Measurements from ENCODE around the gene VPS72.

VPS72 gene

GRCh38 chr1:151145304-151146071 lies 44.5 kb downstream of the VPS72 start:
- DNase-seq (ENCODE audit: low spot score), result peak; percentile 37

DNA sequence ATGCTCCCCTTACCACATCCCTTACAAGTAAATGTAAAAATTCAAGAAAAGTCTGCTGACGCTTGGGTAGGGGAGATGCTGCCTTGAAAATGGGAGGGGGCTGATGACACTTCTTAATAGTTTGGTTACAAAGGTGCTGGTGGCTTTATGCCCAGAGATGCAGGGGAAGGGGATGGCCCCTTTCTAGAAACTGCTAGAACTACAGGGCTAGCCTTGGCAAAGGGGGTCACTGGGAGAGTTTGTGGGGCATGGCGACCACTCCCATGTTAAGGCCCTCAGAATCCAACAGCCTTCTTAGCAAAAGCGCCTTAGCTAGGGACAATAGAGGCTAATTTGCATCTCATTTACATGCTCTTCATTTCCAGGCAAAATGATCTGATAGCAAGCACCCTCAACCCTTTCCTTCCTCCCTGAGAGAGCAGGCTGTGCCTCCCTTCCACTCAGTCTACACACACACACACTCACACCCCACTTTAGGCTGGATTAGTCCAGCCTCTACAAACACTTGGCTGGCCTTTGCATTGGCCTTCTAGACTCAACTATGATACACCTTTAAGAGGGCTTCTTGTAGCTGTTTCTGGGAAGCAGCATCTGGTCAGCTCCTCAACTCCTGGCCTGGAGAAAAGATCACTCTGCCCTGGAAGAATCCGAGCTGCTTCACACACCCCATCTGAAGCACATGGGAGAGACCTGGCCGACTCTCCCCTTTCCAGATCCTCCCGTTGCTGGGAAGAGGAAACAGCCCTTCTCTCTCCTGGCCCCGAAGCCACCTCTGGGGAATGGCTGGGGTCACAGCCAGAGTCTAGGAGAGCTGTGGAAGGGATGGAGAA lies 45.3 kb downstream of the VPS72 start:
- peak; percentile 34 for DNase-seq (ENCODE audit: low spot score)

- DNase-seq (ENCODE audit: low spot score), result no peak
Observed at GRCh38 chr1:151143986-151144385, 46.0 kb downstream of the VPS72 start.

DNA sequence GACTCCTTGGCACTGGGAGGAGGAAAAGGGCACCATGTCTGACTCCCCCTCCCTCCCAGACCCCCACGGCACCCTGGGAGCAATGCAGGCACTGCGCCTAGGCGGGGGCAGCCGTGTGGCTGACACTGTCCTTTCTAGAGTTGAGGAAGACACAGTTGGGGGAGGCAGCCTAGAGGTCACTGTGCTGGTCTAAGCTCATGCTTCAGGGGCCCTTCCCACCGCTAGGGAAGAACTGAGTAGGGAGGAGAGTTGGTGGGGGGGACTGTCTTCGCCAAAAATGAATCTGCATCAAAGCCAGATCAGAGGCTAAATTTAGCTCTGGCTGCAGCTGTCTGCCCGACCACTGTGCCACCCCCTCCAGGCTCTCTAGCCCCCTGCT lies 47.0 kb downstream of the VPS72 start:
- no peak for DNase-seq (ENCODE audit: low spot score)

GRCh38 chr1:151142411-151143056 lies 47.5 kb downstream of the VPS72 start:
- DNase-seq (ENCODE audit: low spot score), result no peak

DNA sequence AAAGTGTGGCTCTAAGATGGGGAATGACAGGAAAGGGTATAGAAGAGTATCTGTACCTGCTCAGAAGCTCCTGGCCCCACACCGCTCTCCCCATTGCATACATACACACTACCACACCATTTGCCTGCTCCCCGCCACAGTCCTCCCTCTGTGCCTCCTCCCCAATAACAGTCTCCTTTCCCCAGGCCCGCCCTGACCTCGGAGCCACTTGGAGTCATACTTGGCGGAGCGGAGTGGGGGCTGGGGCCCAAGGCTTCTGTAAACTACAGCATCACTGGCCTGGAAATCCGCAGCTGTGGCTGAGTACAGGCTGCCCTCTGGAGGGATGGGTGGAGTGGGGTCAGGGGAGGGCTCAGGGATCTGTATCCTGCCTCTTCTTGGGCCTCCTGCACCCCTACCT lies 52.2 kb downstream of the VPS72 start:
- DNase-seq (ENCODE audit: low spot score), result no peak

DNA sequence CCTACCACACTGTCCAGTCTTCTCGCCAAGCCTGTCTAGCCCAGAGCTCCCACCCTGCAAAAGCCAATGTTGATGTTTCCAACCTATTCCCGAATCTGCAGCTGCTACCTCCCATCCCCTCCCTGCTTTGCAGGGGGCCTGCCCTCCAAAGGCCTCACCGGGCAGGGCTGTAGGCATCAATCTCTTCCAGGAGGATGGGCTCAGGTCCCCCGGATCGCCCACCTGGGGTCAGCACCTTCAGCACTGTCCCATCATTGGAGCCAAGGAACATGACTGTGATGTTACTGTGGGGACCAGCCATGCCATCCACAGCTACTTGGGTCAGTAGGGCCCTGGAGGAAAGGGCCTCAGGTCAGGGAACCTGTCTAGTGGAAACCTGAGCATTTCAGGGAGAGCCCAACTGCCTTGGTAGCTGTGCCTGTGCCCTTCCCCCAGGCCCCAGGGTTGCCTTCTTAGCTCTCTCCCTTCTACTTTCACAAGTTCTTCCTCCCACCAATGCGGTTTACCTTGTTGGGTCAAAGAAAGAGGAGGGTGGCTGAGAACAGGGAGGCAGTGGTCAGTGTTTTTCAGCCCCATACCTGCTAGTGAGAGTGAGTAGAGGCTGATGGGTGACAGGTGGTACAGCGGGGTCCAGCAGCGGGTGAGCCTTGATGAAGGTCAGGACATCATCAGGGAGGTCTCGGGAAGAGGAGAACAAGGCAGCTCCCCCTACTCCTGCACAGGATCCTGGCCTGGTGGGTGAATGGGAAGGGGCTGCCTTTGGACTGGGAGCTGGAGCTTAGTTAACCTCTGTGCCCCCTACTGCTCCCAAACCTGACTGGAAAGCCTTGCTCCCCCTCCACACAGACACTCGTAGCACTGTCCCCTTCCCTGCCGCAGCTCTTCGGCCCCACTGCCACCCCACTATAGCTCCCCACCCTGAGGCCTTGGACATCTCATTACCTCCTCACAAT lies 54.3 kb downstream of the VPS72 start:
- no peak for DNase-seq (ENCODE audit: low spot score)

DNA sequence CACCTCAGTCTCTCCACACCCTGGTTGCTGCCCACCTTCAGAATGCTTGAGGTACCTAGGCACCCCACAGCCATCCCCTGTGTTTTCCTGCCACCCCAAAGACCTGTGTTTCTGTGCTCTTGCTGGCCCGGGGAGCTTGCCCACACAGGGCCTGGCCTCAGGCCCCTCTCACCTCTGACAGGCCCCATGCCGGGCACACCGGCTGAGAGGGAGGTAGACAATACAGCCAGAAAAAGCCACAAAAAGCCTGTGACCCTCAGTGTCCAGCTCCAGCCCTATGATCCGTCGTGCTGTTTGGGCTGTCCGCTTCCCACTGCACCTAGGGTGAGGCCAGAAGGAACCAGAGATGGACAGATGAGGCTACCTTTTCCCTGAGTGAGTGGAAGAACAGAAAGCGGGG lies 55.0 kb downstream of the VPS72 start:
- DNase-seq (ENCODE audit: low spot score), result no peak

- DNase-seq (ENCODE audit: low spot score), result no peak
Observed at GRCh38 chr1:151134396-151134795, 55.6 kb downstream of the VPS72 start.

DNA sequence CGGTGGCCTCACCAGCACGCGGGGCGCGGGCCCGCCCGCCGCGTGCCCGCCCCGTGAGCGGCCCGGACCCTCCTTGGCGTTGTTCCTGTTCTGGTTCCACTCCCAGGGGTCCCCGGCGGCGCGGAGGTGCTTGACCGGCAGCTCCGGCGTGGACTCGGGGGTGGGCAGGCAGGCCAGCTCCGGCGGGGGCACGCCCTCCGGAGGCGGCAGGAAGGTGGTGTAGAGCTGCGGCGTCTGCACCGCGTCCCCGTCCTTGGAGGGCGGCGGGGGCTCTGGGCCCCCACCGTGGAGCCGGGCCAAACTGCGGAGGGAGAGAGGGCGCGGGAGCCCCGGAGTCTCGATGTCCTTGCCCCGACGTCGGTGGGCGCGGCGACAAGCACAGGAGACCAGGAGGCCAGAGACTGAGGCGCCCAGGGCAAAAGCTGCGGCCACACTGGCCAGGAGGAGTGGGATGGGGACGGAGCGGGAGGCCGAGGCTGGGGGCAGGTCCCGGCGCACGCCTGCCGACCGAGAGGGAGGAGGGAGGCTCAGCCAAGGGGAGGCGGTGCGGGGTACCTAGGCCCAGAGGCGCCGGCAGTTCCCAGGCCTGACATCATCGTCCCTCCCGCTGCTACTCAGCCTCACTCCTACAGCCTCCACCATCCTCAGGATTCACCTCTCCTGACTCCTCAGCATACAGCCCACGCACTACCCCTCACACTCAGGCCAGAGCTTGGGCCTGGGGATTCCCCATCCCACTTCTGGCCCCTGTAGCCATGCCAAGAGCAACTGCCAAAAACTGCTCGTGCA lies 56.8 kb downstream of the VPS72 start:
- no peak for DNase-seq (ENCODE audit: low spot score)

GRCh38 chr1:151132335-151133017 lies 57.5 kb downstream of the VPS72 start:
- DNase-seq (ENCODE audit: low spot score), result no peak

DNA sequence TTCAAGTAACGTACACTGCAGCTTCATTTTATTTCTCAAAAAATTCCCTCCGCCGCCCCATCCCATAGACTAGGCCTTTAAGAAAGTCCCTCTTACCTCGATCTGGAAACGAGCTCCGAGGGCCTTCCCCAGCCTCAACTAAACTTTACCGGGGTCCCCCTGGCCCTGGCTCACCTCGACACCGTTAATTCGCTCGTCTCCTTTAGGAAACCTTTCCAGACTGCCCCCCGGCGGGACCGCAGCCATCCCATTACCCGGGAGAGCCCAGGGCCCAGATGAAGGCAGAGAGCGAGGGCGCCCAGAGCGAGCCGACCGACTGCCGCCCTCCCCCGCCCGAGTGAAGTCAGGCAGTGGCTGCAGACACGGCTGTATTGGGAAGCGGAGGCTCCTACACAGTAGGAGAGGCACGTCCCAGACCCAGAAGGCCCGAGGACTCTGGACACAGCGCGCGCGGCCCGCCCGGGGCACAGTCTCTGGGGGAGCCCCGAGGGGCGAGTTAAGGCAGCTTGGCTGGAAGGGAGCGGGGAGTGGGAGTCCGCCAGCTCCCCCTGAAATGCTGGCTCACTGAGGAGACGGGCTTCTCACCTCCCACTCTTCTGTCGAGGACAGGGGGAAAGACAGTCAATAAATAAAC lies 58.2 kb downstream of the VPS72 start:
- no peak for DNase-seq (ENCODE audit: low spot score)

DNA sequence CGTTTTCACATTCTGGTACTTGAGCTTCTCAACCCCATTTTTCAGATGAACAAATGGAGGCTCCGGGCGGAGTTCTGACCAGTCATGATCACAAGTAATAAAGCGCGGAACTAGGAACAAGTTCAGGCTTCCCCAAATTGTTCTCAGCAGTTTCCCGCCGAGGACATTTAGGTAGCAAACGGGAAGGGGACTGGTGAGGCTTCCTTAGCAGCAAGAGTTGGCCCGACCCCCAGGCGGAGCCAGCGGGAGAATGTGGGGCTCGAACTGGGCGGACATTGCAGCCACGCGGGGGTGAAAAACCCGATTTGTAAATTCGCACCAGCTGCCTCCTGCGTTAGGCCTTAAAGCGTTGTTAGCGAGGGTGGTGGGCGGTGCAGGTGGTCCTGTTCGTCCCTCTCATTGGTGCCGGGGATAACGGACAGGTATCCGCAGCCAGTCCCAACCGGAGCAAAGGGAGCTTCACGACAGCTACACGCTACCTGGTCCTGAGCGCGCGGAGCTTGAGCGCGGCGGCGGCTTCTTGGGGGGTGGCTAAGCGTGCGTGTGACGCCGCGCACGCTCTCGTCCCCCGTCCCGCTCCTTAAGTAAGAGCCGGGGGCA lies 58.9 kb downstream of the VPS72 start:
- no peak for DNase-seq (ENCODE audit: low spot score)

DNA sequence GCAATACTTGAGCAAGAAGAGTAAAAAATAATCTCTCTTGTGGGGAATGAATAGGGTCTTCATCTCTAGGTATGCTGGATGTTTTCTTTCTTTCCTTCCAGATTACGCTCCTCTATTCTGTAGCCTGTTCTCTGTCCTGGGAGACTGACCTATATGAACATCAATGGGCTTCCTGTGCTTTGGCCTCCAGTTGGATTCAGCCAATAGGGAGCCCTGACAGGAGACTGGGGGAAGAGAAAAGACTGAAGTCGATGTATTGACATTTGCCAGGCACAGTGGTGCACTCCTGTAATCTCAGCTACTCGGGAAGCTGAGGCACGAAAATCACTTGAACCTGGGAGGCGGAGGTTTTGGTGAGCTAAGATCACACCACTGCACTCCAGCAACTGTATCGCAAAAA lies 61.2 kb downstream of the VPS72 start:
- DNase-seq (ENCODE audit: low spot score), result peak; percentile 62
